ENCODE results near the gene IQCC.
A peak's percentile ranks its signal among the peaks of the same experiment; 100 is the strongest.

IQCC gene

DNA sequence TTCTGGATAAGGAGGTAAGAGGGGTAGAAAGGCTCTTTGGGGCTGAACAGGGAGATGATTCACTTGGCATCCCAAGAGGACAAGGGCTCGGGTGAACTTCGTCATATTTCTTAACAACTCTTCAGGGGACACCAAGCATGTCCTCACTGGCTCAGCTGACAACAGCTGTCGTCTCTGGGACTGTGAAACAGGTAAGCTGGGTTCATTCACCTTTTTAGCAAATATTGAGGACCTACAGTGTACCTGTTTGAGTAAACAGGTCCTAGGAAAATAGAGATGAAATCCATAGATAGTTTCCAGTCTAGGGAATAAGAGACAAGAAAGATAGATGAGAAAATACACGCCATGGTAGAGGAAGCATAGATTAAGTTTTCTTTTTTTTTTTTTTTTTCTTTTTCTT is 18.8 kb downstream of the IQCC start:
- DNase-seq (ENCODE audit: low spot score): no peak

DNA sequence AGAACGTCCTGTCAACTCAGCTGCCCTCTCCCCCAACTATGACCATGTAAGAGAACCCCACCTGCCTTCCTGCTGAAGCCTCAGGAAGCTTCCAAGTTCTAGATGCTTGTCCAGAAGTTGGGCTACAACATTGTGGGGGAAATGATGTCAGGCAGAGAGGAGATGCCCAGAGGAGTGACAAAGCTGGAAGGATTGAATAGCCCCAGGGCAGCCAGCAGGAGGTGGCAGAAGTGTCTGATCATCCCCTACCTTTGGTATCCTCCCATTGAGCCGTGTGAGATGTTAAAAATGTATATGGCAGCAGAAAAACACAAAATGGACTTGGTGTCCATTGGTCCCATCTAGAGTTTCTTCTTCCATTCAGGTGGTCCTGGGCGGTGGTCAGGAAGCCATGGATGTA is 23.3 kb downstream of the IQCC start:
- no peak for DNase-seq (ENCODE audit: low spot score)

DNA sequence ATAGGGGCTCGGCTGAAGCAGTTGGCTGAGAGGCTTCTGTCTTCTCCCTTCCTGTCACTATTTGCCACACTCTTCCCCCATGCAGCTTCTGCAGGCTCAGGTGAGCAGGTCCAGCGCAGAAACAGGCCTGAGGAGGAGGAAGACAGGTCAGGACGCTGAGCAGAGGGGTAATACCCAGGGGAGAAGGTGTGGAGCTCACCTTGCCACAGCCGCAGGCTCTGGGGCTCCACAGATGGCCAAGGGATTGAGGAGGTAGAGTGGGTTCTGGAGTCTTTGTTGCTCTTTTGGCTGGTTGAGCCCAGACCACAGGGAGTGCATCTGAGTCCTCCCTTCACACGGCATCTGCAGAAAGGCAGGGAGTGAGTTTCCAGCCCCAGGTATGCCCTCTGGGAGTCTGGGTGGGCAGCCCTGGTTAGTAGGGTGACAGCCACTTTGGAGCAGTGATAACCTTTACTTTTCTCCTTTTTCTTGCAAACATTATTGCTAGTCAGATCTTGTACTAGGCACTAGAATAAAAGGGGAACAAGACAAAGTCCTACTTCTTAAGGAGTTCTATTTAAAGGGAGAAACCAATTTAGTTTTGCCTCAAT is 26.5 kb downstream of the IQCC start:
- no peak for DNase-seq (ENCODE audit: low spot score)

DNA sequence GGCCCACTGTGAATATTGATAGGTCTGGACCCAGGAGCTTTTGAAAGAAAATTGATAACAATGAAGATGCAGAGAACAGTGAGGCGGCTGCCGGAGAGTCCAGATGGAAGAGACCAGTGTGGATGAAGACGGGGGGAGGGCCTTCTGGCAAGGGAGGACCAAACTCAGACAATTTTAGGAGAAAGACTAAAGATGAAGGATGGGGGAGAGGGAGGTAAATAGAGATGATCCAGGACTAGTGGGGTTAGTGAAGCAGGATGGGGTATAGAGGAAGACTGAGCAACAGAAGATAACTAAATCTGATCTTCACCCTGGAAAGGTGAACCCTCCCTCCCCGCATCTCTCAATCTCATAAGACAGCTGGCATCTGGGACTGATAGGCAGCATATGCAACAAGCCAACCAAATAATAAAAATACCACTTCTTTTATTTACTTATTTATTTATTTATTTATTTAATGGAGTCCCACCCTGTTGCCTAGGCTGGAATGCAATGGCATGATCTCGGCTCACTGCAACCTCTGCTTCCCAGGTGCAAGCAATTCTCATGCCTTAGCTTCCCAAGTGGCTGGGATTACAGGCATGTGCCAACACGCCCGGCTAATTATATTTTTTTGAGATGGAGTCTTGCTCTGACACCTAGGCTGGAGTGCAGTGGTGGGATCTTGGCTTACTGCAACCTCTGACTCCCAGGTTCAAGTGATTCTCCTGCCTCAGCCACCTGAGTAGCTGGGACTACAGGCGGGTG is 27.3 kb downstream of the IQCC start:
- DNase-seq (ENCODE audit: low spot score): no peak

DNA sequence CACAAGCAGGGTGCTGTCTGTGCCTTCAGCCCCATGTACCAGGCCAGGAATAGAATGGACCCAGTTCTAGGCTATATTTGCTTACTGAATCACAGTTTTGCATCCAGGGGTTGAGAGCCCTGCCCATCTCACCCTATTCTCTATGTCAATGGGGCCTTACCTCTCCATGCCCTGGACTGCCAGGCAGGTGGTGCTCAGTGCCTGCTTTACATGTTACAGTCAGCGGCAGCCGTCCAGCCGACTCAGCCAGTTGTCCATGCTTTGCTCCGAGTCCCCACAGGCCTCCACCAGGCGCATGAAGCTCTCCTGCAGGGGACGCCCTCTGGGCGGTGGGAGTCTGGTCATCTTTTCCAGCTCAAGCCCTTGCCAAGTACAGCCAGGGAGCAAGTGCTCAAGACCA is 29.3 kb downstream of the IQCC start:
- no peak for DNase-seq (ENCODE audit: low spot score)

DNA sequence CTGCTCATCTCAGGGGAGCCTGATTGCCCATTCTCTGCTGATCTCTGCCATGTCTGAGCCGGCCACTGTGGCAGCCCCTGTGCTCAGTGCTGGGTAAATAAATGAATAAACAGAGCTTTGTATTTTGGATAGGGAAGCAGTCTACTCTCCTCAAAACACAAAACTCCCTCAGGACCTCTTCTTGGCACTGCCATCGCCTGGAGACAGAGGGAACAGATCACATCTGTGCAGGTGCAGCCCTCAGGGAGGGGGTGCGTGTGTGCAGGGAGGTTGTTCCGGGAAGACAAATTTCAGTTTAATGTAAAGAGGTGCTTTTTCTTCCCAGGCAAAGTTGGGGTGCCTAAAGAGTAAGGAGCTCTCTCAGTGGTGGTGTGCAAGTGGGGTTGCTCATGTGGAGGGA is 33.9 kb downstream of the IQCC start:
- DNase-seq (ENCODE audit: low spot score): no peak

DNA sequence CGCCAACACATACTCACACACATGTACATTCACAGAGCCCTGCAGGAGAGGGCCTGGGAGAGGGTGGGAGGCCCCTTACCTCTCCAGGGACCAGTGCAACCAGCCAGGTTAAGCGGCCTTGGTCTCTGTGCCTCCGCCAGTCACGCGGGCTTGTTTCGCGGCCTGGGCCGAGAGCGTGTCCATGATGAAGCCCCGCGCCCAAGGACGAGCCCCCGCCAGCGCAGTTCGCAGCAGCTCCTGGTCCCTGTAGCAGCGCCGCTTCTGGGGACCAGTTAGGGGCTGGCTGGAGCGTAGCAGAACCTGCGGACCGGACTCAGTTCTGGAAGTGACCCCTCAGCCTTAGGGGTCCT is 34.3 kb downstream of the IQCC start:
- DNase-seq (ENCODE audit: low spot score): no peak

DNA sequence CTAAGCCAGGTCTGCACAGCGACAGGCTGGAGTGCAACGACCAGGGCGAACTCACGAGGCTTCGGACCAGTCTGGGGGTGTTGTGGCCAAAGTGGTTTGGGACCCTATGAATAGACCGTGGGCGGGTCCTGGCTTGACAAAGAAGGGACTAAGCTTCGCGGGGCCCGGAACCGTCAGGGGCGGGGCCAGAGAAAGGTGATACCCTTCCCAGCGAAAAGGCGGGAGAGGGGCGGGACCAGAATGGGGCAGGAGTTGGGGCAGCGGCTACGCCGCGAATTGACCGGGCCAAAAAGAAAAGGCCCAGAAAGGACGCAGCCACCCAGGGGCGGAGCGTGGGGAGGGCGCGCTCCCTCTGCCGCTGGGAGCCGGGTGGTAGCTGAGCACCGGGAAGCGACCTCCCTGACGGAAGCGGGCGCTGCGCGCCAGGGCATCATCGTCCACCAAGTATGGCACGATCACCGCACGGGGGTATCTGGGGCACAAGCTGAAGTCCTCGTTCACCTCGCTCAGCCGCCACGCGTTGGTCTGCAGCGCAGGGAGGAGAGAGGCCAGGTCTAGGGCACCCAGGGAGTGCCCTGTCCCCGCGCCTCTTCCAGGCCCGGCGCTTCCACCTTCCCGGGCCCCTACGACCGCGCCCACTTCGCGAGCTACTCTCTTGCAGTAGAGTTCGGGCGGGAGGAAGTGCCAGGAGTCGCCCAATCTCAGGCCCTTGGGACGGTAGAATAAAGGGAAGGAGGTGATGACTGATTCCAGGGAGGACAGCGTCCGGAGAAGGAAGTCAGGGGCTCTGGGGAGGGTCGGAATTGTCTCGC is 34.9 kb downstream of the IQCC start:
- DNase-seq (ENCODE audit: low spot score): no peak

DNA sequence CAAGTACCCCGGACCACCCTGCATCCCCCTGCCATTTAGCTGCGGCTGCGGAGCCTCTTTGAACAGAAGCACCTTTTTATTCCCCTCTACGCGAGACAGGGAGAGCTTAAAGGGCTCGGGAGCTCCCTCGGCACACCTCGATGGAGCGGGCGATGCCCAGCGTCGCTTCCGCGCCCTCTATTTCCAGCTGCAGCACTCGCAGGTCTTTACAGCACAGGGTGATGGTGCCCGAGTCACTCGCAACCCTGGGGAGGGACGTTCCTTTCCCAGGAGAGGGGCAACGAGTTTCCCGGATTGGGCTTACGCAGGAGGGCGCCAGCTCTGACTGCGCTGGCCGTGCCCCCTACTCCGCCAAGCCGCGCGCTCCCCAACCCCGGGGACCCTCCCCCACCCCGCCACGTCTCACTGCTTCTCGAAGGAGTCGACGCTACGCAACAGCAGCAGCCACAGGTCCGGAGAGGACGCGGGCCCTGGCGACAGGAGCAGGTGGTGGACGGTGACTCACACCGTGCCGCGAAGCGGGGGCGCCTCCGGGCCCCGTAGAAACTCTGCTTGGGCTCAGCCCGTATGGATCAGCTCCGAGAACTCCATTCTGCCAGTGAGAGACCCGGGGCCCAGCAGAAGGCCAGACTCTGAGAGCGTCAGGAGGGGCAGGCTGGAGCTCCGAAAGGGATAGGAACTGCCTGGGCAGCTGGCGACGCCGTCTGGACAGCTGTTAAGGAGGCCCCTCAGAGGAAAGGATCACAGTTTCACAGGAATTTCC is 35.7 kb downstream of the IQCC start:
- peak; percentile 50 for DNase-seq (ENCODE audit: low spot score)

DNA sequence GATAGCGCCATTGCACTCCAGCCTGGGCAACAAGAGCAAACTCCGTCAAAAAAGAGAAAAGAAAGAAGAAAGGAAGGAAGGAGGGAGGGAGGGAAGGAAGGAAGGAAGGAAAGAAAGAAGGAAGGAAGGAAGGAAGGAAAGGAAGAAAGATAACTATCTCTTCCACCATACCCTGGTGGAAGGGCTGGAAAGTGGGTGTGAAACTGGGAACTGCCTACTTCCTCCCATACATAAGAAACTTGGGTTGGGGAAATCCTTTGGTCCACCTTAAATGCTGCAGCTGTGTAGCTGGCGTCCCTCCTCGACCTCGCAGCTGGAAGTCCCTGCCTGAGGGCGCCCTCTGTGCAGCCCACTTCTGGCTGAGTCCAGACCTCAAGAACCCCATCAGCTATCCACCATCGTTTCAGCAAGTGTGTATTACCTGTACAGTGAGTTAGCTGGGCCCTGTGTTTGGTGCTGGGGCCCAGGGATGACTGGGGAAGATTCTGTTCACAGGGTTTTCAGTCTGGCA is 36.9 kb downstream of the IQCC start:
- DNase-seq (ENCODE audit: low spot score): peak; percentile 70

DNA sequence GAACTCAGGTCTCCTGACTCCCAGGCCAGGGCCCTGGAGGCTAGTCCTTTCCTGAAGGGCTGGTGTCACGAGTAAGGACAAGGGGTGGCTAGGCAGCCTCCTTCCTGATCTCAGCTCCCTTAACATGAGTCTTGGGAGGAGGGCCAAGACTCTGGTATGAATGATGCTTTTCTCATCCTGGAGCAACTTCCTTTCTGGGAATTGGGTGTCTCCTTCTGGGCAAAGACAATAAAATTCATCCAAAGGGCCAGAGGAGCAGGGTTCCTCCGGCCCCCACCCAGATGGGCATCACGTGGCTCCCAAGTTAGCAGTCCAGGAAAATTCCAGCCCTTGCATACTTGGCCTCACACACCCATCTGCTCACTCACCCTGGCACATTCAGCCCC is 41.4 kb downstream of the IQCC start, which contains the start of gene FAM167B:
Gene FAM167B, plus strand, starts transcription at position 335 of the 386 bp plus-strand sequence. CDS start 200 bp downstream, outside the sequence.
- DNase-seq (ENCODE audit: low spot score): no peak

DNA sequence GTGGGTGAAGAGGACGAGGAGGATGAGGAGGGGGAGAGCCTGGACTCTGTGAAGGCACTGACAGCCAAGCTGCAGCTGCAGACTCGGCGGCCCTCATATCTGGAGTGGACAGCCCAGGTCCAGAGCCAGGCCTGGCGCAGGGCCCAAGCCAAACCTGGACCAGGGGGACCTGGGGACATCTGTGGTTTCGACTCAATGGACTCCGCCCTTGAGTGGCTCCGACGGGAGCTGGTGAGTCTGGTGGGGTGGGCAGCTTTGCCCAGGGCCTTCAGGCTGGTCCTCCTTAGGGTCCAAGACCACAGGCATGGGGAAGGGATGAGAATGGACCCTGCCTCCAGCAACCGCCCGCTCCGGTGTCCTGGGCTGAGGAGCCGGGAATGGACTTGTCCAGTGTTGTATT is 42.0 kb downstream of the IQCC start:
- no peak for DNase-seq (ENCODE audit: low spot score)

DNA sequence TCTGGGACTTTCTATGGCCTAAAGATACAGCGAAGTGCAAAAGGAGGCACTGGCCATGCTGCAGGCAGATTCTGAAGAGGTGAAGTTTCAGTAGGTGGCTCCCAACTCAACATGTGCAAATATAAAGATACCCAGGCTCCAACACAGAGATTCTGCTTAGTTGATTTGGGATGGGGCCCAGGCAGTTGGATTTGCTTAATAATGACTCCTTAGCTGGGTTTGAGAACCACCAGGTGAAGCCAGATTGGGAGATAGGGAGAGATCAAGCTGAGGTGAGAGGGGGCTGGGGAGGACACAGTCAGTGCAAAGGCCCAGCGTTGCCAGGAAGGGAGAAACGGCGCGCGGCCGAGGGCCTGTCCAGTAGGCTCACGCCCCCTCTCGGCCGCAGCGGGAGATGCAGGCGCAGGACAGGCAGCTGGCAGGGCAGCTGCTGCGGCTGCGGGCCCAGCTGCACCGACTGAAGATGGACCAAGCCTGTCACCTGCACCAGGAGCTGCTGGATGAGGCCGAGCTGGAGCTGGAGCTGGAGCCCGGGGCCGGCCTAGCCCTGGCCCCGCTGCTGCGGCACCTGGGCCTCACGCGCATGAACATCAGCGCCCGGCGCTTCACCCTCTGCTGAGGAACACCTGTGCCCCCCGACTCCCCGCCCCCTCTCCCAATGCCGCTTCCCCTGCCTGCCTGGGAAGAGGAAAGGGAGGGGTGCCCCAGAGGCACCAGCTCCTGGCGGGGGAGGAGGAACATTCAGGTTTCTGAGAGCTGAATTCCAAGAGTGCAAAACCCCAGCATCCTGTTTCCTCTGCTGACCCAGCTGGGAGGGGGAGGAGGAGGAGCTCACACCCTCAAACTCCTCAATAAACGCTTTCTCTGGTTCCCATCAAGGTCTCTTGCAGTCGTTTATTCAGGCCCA is 42.8 kb downstream of the IQCC start:
- no peak for DNase-seq (ENCODE audit: low spot score)

DNA sequence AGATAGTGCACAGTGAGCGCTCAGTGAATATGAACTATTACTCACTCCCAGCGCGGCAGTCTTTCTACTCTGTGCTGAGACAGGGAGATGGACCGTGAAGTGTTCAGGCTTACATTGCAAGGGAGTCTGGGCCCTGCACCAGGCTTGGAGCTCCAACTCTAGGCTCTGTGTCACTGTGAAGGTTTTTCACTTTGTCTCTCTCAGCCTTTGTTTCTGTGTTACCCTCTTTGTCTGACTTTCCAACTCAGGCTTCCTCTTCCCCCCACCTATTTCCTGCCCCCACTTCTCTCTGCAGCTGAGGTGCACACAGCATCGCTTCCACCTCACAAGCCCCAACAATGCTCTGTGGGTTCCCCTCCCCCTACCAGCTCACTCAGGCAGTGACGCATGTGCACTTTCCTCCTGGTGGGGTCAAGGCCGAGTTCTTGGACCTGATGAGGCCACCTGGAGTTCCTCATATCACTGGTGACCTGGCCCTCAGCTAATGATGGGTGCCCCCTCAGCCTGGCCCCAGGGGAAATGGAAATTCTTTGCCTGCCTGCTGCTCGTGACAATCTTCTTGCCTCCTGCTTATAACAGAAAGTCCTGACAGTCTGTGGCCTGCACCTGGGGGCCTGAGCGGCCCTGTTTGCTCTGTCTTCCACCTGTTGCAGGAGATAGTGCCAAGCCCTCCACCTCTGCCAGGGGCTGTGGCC is 44.5 kb downstream of the IQCC start:
- no peak for DNase-seq (ENCODE audit: low spot score)

DNA sequence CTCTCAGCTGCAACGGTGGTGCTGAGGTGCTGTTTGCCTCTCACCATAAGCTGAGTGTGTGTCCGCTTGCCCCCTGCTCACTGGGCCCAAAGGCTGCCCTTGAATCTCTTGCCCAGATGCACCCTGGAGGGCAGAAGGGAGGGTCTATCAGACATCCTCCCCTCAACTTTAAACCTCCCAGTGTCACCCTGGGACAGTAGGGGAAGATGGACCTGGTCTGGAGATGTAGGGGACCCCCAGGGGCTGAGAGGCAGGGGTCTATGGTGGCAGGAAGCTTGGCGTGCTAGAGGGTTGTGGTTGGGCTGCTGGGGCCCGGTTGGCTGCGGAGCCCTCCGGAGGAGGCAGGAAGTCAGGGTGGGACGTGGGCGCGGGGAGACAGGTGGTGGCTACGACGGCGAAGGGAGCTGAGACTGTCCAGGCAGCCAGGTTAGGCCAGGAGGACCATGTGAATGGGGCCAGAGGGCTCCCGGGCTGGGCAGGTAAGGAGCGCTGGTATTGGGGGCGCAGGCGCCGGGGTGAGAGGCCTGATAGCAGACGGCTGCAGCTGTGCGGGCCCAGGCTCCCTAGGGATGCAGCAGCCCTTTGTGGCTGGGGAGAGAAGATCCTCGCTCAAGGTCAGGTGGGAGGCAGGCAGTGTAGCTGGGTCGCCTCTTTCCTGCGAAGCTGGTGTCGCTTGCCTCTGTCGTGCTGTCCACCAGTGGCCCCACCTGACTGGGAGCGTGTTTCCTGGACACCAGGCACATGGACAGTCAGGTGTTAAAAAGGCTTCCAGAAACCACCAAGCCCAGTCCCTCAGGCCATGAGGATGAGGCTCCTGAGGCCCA is 45.6 kb downstream of the IQCC start, which contains the start of gene LCK:
Gene LCK, plus strand, starts transcription at position 373 of the 824 bp plus-strand sequence. CDS start 23,065 bp downstream, outside the sequence.
- no peak for DNase-seq (ENCODE audit: low spot score)

DNA sequence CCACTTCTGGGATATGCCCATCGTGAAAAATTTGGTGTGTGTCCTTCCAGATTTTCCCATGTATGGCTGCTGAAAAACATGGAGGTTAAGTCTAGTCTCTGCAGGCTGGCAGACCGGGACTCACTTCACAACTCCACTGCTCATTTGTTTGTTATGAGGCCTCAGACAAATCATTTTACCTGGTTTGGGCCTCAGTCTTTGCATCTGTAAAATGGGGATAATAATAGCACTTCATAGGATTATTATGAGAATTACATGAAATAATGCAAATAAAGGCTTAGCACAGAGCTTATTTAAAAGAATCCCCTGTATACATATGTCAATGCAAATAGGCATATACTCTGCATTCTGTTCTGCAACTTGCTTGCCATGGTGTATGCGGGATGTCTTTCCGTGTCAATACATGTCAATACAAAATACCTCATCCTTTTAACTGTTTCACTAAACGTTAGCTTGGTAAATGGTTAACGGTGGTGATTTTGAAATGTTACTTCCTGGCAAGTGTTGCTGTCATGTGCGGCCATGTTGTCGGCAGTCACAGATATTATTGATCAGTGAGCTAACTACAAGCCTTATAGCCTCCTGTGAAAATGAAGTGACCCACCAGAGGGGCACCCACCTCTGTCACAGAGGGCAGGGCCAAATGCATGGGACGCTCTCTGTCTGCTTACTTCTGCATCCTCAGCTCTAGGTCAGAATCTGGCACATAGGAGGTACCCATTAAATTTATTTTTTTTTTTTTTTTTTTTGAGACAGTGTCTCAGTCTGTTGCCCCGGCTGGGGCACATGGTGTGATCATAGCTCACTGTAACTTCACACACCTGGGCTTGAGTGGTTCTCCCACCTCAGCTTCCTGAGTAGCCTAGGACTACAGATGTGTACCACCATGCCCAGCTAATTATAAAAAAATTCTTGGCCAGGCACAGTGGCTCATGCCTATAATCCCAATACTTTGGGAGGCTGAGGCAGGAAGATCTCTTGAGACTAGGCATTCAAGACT is 49.9 kb downstream of the IQCC start:
- no peak for DNase-seq (ENCODE audit: low spot score)

DNA sequence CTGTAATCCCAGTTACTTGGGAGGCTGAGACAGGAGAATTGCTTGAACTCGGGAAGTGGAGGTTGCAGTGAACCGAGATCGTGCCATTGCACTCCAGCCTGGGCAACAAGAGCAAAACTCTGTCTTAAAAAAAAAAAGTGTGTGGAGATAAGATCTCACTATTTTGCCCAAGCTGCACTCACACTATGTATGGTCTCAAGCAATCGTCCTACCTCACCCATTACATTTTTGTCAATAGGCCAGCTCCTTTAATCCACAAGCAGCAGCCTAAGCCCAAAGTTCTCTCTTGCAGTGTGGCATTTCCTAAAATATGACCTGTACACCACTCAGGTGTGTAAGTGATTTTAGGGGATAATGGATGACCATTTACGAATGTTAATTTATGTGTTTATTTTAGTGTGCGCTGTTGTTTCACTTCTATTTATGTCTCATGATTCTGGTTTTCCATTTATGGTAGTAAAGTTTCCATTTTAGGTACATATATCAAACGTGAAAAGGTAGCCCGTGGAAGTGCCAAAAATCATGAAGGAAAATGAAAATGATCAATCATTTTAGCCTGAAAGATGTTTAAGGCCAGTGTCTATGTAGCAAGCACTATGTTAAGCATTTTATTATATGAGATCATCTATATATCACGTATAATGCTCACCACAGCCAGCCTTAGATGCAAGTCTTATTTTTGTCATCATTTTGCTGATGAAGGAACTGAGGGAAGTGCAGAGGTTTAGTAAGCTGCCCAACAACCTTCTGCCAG is 51.2 kb downstream of the IQCC start:
- no peak for DNase-seq (ENCODE audit: low spot score)

DNA sequence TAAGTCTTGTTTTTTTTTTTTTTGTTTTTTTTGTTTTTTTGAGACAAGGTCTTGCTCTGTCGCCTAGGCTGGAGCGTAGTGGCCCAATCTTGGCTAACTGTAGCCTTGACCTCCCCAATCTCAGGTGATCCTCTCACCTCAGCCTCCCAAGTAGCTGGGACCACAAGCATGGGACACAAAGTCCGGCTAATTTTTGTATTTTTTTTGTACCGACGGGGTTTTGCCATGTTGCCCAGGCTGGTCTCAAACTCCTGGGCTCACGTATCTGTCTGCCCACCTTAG is 51.7 kb downstream of the IQCC start:
- DNase-seq (ENCODE audit: low spot score): no peak
